Stomach (tissue), 9 donors: ENCODE measurements around the gene RASD1. TPM values are rescaled to one million over a fixed set of nuclear protein-coding genes. Genes with fewer than 3 reads are reported as not detected.
A peak's percentile ranks its signal among the peaks of the same experiment; 100 is the strongest.

Experiments
- DNase-seq, 2 donors: peaks; one replicate each; pipeline versions ENCODE4 v3.0.0 to v3.0.0-alpha.2; 2013 to 2019
- H3K27ac ChIP-seq, 5 donors: fragments of 200-600 bp in 4 of 5; sonication (generic) in 4 of 5; one replicate each; pipeline ENCODE4 v1.5.1; 2013 to 2019; ENCODE audit warnings: mild to moderate bottlenecking in 1 of 5, moderate library complexity in 1 of 5
- H3K27me3 ChIP-seq, 3 donors: fragments of 200-600 bp; sonication (generic); one replicate each; pipeline ENCODE4 v1.5.1; 2017 to 2019; ENCODE audit warnings: mixed run types in 1 of 3
- H3K36me3 ChIP-seq, 4 donors: fragments of 200-600 bp; sonication (generic); 1 replicate in 3 of 4; 2 replicates in 1 of 4; pipeline ENCODE4 v1.5.1; 2016 to 2019
- H3K4me1 ChIP-seq, 4 donors: fragments of 200-600 bp; sonication (generic); one replicate each; pipeline ENCODE4 v1.5.1; 2016 to 2019
- H3K4me3 ChIP-seq, 4 donors: fragments of 200-600 bp; sonication (generic) in 3 of 4; one replicate each; pipeline ENCODE4 v1.5.1; 2016 to 2019; ENCODE audit warnings: mild to moderate bottlenecking in 1 of 4
- H3K9me3 ChIP-seq, 4 donors: fragments of 200-600 bp; sonication (generic); one replicate each; pipeline ENCODE4 v1.5.1; 2016 to 2019
- EP300 ChIP-seq: sonication (generic); formaldehyde crosslinking; IDR thresholded peaks from one replicate; pipeline ENCODE4 v1.6.1; 2017; ENCODE audit warnings: antibody characterized with exemption
- POLR2A ChIP-seq, 4 donors: fragments of 450-650 bp; IDR thresholded peaks; one replicate each; pipeline ENCODE4 v1.6.1; 2016; ENCODE audit warnings: antibody characterized with exemption in 4 of 4, control low read depth in 2 of 4, mild to moderate bottlenecking in 1 of 4, moderate library complexity in 1 of 4
- POLR2AphosphoS5 ChIP-seq, 3 donors: sonication (generic); formaldehyde crosslinking; IDR thresholded peaks; one replicate each; pipeline ENCODE4 v1.6.1; 2016; ENCODE audit warnings: antibody characterized with exemption in 3 of 3
- WGBS, 5 donors: extraction: QIAGEN DNeasy Blood & Tissue Kit in 3 of 5; methylation state at CpG; one replicate each; pipeline versions ENCODE4 v1.1.5 to v1.1.7; 2013 to 2018; 5-methylcytosine and 5-hydroxymethylcytosine counted together
- intact Hi-C: fragments of 100-400 bp; cut with DNase I; formaldehyde crosslinking; loops from one replicate; pipeline ENCODE4 v1.15.1; 2023; ENCODE audit warnings: low total_unique reads
- polyA plus RNA-seq, 3 donors: library from polyadenylated mRNA; stranded (reverse); fragments of 200-250 nt; gene quantifications; one replicate each; pipeline ENCODE4 v1.2.3, GENCODE V29; 2013
- total RNA-seq, 5 donors: library from RNA; depleted of rRNA; stranded (reverse); fragments of >200 nt; gene quantifications; one replicate each; pipeline versions ENCODE4 v1.1.0 to v1.2.3, GENCODE V29; 2014 to 2016
- TF ChIP-seq, protein P1 (sequence below), 7 experiments: fragments of 450-650 bp in 4 of 7; fragments of 200-600 bp in 3 of 7; sonication (generic) in 3 of 7; IDR thresholded peaks; one replicate each; pipeline ENCODE4 v1.5.1; 2016 to 2019; ENCODE audit warnings: antibody characterized with exemption in 7 of 7, control low read depth in 2 of 7, mild to moderate bottlenecking in 1 of 7
- donor health status: healthy with polysubstance abuse.
- donor health status: Bipolar disorder and iron deficiency.
- donor health status: healthy.

The RASD1 gene
- total and polyA plus RNA-seq, 8 donors = 3.7 to 72.9 (median 14.0) TPM

DNA sequence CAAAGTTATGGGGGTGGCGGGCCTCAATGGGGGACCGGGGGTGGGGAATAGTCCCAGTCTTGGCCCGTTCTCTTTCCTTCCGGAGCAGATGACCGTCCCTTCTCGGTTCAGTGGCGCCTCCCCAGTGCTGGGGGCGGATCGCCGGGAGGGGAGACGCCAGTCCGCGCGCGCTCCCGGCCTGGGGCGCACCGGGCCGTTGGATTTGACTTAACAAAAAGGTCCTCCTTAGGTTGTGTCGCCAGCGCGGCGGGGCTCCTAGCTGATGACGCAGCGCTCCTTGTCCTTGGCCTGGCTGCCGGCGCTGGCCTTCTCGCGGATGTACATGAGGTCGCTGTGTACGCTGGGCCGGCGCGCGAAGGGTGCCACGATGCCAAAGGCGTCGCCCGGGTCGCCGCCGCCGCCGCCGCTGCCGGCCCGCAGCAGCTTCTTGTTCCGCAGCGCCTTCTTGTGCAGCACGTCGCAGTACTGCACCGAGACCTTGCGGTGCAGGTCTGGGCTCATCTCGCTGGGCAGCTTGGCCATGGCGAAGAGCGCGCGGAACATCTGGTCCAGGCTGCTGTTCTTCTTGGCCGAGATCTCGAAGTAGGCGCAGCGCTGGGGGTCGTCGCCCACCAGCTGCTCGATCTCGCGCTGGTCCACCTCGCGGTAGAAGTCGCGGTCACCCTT, 1.2 kb downstream of the RASD1 start:
- peaks cover 21 to 55% (median 55%) of the 10 kb centered on the region in 4 donors for H3K4me1 ChIP-seq
- H3K27me3 ChIP-seq = peaks cover 0 to 17% (median 12%) of the 10 kb centered on the region in 3 donors
- H3K27ac ChIP-seq = peak overlapping the region; percentile 85 to 92 (median 90)
- H3K36me3 ChIP-seq = peaks cover 12 to 31% (median 23%) of the 10 kb centered on the region in 4 donors
- intact Hi-C loops = loop anchor here (10.0 kb wide), 1 partner anchor 140 kb away; no protein-coding TSS in a partner anchor
- DNase-seq = peak; percentile 63 to 81
- peak overlapping the region; percentile 58 to 64 (median 62) for H3K4me3 ChIP-seq
- TF ChIP-seq POLR2AphosphoS5 (IDR thresholded peaks at IDR 0.05) = peak in 1 of 3 donors; percentile 24
- no peak for TF ChIP-seq POLR2A (IDR thresholded peaks at IDR 0.05)
- no peaks in the 10 kb centered on the region for H3K9me3 ChIP-seq
- 2 to 7% (median 3%) methylated on average over 14 to 71 of the region's 71 CpGs for WGBS, 5 donors

DNA sequence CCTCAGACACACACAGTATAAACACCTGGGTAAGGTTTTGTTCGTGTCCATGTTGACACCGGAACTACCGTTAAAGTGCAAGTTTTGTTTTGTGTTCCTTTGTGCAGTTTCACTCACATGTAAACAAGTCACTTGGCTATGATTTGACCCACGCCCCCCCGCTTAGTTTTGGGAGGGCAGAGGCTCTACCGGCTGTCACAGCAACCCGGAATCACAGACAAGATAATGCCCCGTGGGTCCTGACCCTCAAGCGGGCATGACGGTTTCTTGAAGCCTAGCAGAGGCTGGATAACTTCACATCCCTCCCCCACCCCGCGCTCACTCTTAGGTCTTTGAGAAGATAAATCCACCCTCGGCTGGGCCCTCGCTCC, 1.7 kb downstream of the RASD1 start:
- peak overlapping the region; percentile 85 to 92 (median 90) for H3K27ac ChIP-seq
- DNase-seq = no peak
- WGBS, 5 donors = 16 to 34% (median 23%) methylated on average over 12 to 14 of the region's 14 CpGs
- H3K4me3 ChIP-seq = peak overlapping the region; percentile 58 to 64 (median 62)
- H3K36me3 ChIP-seq = peaks cover 12 to 31% (median 24%) of the 10 kb centered on the region in 4 donors
- TF ChIP-seq POLR2A (IDR thresholded peaks at IDR 0.05) (no peak), POLR2AphosphoS5 (IDR thresholded peaks at IDR 0.05) (no peak), EP300 (no peak)
- TF ChIP-seq, protein P1, sequence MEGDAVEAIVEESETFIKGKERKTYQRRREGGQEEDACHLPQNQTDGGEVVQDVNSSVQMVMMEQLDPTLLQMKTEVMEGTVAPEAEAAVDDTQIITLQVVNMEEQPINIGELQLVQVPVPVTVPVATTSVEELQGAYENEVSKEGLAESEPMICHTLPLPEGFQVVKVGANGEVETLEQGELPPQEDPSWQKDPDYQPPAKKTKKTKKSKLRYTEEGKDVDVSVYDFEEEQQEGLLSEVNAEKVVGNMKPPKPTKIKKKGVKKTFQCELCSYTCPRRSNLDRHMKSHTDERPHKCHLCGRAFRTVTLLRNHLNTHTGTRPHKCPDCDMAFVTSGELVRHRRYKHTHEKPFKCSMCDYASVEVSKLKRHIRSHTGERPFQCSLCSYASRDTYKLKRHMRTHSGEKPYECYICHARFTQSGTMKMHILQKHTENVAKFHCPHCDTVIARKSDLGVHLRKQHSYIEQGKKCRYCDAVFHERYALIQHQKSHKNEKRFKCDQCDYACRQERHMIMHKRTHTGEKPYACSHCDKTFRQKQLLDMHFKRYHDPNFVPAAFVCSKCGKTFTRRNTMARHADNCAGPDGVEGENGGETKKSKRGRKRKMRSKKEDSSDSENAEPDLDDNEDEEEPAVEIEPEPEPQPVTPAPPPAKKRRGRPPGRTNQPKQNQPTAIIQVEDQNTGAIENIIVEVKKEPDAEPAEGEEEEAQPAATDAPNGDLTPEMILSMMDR (IDR thresholded peaks at IDR 0.05) = no peak
- H3K27me3 ChIP-seq = peaks cover 0 to 17% (median 12%) of the 10 kb centered on the region in 3 donors
- intact Hi-C loops = loop anchor here (10.0 kb wide), 1 partner anchor 140 kb away; no protein-coding TSS in a partner anchor
- no peaks in the 10 kb centered on the region for H3K9me3 ChIP-seq
- peaks cover 21 to 55% (median 55%) of the 10 kb centered on the region in 4 donors for H3K4me1 ChIP-seq

DNA sequence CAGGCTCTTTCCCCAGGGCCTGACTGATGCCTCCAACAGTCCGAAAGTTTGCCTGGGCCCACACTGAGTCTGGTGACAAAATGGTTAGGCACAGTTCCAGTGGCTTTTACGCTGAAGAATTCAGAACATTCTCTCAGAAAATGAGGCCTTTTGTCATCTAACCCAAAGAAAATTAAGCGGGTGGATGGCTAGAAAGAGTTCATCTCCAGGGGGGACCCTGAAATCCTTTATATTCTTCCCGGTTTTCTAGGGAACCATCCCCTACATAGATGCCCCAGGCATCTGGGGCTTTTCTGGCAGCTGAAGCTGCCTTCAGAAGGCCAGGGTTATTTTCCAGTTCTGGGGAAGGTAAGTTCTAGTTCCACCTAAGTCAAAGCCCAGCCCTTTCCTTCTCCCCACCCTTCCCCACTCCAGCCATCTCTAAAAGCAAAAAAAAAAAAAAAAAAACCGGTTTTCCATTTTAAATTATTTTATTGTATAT, 2.2 kb downstream of the RASD1 start:
- 57 to 73% (median 67%) methylated on average over 5 of the region's 5 CpGs for WGBS, 5 donors
- peaks cover 12 to 33% (median 24%) of the 10 kb centered on the region in 4 donors for H3K36me3 ChIP-seq
- H3K4me3 ChIP-seq = peak overlapping the region in 3 of 4 donors; percentile 58 to 63 (median 62)
- peak overlapping the region; percentile 61 to 92 (median 81) for H3K27ac ChIP-seq
- intact Hi-C loops = loop anchor here (10.0 kb wide), 1 partner anchor 139 kb away; no protein-coding TSS in a partner anchor
- peak in 1 of 2 donors; percentile 4 for DNase-seq
- peaks cover 21 to 56% (median 55%) of the 10 kb centered on the region in 4 donors for H3K4me1 ChIP-seq
- H3K27me3 ChIP-seq = peaks cover 0 to 17% (median 12%) of the 10 kb centered on the region in 3 donors
- TF ChIP-seq EP300 = no peak
- TF ChIP-seq POLR2AphosphoS5 (IDR thresholded peaks at IDR 0.05) = no peak
- TF ChIP-seq, protein P1 (IDR thresholded peaks at IDR 0.05) = no peak
- TF ChIP-seq POLR2A (IDR thresholded peaks at IDR 0.05) = no peak
- no peaks in the 10 kb centered on the region for H3K9me3 ChIP-seq

DNA sequence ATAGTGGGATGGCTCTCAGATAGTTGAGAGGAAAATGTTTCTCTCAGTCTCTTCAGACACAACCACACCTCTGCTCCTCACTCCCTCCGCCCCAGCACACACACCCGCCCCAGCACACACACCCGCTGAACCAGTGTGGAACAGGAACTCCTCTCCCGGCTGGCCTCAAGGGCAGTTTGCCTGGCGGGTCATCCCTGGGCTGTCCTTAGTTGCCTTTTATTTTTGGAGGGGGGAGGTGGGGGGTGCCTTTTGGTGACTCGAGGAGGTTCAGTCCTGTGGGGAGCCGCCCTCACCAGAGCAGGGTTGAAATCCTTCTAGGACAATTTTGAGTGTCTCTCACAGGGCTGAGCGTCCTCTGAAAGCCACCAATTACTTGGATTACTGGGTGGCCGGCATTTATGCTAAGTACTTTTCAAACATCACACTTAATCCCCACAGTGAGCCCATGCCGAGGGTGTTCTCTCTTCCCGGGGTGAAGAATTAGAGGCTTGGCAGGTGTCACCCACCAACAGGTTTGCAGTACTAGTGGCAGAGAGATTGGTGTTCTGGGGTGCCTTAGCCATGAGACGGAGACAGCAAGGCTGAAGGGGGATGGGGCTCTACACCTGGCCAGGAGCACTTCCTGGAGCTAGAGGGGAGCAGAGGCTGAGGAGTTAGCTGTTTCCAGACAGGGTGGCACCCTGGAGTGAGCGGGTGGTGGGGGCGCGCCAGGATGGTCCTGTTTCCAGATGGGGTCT, 2.8 kb downstream of the RASD1 start:
- peaks cover 12 to 39% (median 30%) of the 10 kb centered on the region in 4 donors for H3K36me3 ChIP-seq
- H3K4me3 ChIP-seq = peak overlapping the region in 2 of 4 donors; percentile 2 to 63
- H3K4me1 ChIP-seq = peaks cover 21 to 58% (median 55%) of the 10 kb centered on the region in 4 donors
- TF ChIP-seq EP300 (no peak), POLR2A (IDR thresholded peaks at IDR 0.05) (no peak), POLR2AphosphoS5 (IDR thresholded peaks at IDR 0.05) (peak in 1 of 3 donors; percentile 3)
- TF ChIP-seq, protein P1 (IDR thresholded peaks at IDR 0.05) = no peak
- intact Hi-C loops = loop anchor here (10.0 kb wide), 1 partner anchor 139 kb away; no protein-coding TSS in a partner anchor
- DNase-seq = peak; percentile 15 to 67
- H3K27me3 ChIP-seq = peaks cover 0 to 17% (median 12%) of the 10 kb centered on the region in 3 donors
- WGBS, 5 donors = 39 to 63% (median 53%) methylated on average over 15 of the region's 15 CpGs
- H3K9me3 ChIP-seq = no peaks in the 10 kb centered on the region
- peak overlapping the region; percentile 61 to 92 (median 81) for H3K27ac ChIP-seq
